Bronchial epithelial cell (primary cell): ENCODE results near the gene POLR3B. TPM values are rescaled to one million over a fixed set of nuclear protein-coding genes. Genes with fewer than 3 reads are reported as not detected.

ENCODE experiments used
- DNase-seq: peaks from one replicate; pipeline ENCODE4 v3.0.0-alpha.2; 2010; ENCODE audit warnings: low read depth
- FAIRE-seq: peaks from 2 replicates; lab custom pipeline; 2011; peaks lifted over from hg19 to GRCh38; lab: Jason Lieb, UNC
- H3K27me3 ChIP-seq: 2 replicates; pipeline ENCODE4 v1.5.1; 2011; ENCODE audit warnings: low read length; ENCODE audit not compliant: control insufficient read depth, insufficient read depth
- H3K36me3 ChIP-seq: 2 replicates; pipeline ENCODE4 v1.5.1; 2011; ENCODE audit warnings: low read length; ENCODE audit not compliant: control insufficient read depth, insufficient read depth
- H3K4me3 ChIP-seq: 2 replicates; pipeline ENCODE4 v1.5.1; 2011; ENCODE audit warnings: mild to moderate bottlenecking, low read depth, low read length, control low read depth
- CTCF ChIP-seq: IDR thresholded peaks from 2 replicates; pipeline ENCODE4 v1.5.1; 2011; ENCODE audit warnings: mild to moderate bottlenecking, moderate library complexity, low read length, control low read depth, inconsistent platforms; ENCODE audit not compliant: insufficient read depth, severe bottlenecking
- total RNA-seq: library from RNA; depleted of rRNA; stranded (reverse); fragments of >200 nt; gene quantifications from 2 replicates; pipeline ENCODE4 v1.2.1, GENCODE V29; 2014

POLR3B gene
- total RNA-seq, 1 donor from 2014 or later, result 9.7 TPM

DNA sequence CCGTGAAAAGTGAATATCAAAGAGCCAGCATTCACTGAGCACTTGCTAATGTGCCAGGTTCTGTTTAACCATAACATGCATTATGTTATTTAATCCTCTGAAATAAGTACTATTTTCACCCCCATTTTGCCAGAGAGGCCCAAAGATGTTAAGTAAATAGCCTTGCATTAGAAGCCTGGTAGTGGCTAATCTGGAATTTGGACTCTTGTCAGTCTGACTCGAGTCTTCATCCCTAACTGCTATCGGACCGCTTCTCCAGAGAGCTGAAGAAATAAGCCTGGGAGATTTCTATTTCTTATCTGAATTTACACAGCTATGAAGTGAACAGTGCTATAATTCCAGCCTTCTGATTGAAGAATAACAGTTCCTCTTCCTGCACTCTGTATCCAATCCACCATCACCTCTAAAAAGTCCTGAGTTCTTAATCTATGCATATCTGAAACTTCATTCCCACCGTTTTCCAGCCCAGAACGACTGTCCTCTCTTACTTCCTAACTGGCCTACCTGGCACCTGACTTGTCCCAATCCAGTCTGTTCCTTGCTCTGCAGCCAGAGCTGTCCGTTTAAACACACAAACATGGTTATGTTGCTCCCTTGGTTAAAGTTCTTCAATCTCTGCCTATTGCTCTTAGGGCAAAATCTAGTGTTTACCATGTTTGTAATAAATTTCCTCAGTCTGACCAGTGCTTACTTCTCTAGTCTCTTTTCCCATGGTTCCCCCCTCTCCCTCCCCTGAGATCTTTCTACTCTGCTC, 2.3 kb downstream of the POLR3B start:
- no peaks in the 10 kb centered on the region for H3K27me3 ChIP-seq
- FAIRE-seq (no peak), DNase-seq (no peak)
- TF ChIP-seq CTCF, result no peak
- H3K4me3 ChIP-seq, result no peak overlapping the region
- H3K36me3 ChIP-seq, result peaks cover 1% of the 10 kb centered on the region

DNA sequence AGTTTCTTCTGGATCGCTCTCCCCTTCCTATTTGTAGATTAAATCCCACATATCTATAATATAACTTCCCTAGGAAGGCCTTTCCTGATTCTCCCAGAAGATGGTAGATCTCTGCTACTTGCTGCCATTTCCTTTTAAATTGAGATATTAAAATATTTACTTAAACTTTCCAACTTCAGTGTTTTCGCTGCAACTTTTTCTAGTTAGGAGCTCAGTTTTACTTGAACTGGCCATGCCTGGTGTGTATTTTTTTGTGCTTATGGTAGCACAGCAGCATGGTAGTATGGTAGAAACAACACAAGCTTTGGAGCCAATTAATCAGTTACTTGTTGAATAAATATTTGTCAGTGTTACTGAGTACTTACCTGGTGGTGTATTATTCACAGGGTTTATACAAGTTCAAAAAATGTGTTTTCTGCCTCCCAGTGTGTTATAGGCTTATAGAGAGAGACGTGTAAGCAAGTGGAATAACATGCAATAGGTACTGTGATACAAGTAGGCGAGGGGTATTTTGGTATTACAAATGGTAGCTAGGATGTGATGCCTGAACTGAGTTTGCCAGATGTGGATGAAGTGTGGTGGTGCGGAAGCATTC, 2.9 kb downstream of the POLR3B start:
- no peak for TF ChIP-seq CTCF
- H3K36me3 ChIP-seq, result peaks cover 1% of the 10 kb centered on the region
- H3K27me3 ChIP-seq, result no peaks in the 10 kb centered on the region
- no peak overlapping the region for H3K4me3 ChIP-seq
- DNase-seq (no peak), FAIRE-seq (no peak)

DNA sequence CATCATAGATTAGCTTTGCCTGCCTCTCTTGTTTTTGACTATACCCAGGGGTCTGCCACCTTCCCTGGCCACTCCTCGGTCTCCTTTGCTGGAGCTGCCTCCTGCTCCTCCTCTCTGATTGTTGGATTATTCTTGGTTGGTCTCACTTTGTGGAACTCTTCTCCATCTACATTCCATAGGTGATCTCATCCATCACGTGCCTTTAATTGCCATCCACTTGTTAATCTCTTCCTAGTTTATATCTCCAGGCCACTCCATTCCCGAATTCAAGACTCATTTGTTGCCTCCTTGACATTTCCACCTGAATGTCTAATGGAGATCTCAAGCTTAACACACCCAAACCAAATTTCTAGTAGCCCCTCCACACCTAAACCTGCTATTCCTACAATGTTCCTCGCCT, 5.4 kb downstream of the POLR3B start:
- DNase-seq (no peak), FAIRE-seq (no peak)
- no peaks in the 10 kb centered on the region for H3K27me3 ChIP-seq
- H3K4me3 ChIP-seq, result no peak overlapping the region
- no peak for TF ChIP-seq CTCF
- H3K36me3 ChIP-seq, result peaks cover 1% of the 10 kb centered on the region

DNA sequence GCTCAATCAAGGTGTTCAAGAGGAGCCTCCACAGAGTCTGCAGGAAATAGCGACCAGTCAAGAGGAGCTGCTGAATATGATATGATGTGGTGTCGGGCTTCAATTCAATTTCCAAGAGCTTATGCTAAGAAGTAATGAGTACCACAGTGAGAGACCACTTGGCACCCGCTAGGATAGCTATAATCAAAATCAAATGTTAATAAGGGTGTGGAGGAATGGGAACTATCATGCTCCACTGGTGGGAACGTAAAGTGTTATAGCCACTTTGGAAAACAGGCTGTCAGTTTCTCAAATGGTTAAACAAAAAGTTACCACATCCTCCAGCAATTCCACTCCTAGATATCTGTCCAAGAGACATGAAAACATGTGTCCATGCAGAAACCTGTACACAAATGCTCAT, 6.7 kb downstream of the POLR3B start:
- Histone ChIP-seq H3K36me3 (peaks cover 1% of the 10 kb centered on the region), H3K4me3 (no peak overlapping the region), H3K27me3 (no peaks in the 10 kb centered on the region)
- no peak for TF ChIP-seq CTCF
- no peak for DNase-seq
- no peak for FAIRE-seq

GRCh38 chr12:106369624-106370346, 12.2 kb downstream of the POLR3B start:
- FAIRE-seq (no peak), DNase-seq (peak; percentile 96)
- Histone ChIP-seq H3K27me3 (no peaks in the 10 kb centered on the region), H3K4me3 (no peak overlapping the region), H3K36me3 (no peaks in the 10 kb centered on the region)
- TF ChIP-seq CTCF, result no peak
